Stimulated activated CD4-positive, alpha-beta T cell treated with anti-CD3 and anti-CD28 coated beads, Interleukin-2, amount 100 ng/mL, for 24 hours (primary cell): ENCODE data around the gene DCTN4.

Experiments
- DNase-seq, 2 donors: peaks; one replicate each; pipeline ENCODE4 v3.0.0-alpha.2; 2020

The DCTN4 gene

DNA sequence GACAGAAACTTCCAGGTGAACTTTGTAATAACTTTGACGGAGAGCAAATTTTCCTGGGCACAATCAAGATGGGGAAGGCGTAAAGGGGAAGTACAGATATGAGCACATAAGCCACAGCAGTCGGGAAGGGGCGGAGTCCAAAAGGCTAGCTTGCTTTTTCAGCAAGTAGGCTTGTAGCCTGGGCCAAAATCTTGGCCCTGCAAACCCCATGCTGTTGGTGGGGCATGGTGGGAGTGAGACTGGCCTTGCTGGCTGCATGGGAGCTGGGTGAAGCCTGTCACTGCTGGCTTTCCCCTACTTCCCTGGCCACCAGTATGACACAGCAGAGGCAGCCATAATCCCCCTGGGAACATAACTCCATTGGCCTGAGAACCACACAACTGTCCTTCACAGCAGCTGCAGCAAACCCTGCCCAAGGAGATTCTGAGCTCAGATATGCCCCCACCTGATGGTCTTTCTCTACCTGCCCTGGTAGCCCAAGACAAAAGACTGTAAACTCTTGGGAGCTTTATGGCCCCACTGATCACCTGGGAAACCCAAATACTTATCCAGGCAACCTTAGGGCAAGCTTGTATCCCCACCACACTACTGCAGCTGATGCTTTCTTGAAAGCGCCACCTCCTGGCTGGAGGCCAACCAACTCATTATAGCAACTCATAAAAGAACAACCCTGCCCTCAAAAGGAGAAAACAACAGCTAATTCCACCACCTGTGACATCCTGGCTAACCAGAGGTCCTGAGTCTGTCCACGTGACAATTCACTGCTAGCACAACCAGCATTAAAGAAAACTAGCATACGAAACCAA is 24.0 kb downstream of the DCTN4 start:
- peak in 1 of 2 donors; percentile 22 for DNase-seq

GRCh38 chr5:150731669-150732242 is 27.1 kb downstream of the DCTN4 start:
- DNase-seq = no peak

DNA sequence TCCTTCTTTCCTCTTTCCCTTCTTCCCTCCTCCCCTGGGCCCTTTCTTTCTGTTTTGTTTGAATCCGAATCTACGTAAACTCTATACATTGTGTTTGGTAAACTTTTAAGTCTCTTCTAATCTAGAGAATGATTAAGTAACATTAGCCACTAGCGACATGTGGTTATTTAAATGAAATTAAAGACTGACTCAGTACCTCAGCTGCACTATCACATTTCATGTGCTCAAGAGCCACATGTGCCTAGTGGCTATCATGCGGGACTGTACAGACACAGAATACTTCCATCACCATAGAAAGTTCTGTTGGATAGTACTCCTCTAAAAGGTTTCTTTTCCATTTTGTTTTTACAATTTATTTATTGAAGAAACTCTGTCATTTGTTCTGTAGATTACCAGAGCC is 29.0 kb downstream of the DCTN4 start:
- DNase-seq = no peak

- DNase-seq = no peak
Observed at GRCh38 chr5:150723845-150724244, 35.0 kb downstream of the DCTN4 start.

- no peak for DNase-seq
Observed at GRCh38 chr5:150710165-150710564, 48.7 kb downstream of the DCTN4 start.

DNA sequence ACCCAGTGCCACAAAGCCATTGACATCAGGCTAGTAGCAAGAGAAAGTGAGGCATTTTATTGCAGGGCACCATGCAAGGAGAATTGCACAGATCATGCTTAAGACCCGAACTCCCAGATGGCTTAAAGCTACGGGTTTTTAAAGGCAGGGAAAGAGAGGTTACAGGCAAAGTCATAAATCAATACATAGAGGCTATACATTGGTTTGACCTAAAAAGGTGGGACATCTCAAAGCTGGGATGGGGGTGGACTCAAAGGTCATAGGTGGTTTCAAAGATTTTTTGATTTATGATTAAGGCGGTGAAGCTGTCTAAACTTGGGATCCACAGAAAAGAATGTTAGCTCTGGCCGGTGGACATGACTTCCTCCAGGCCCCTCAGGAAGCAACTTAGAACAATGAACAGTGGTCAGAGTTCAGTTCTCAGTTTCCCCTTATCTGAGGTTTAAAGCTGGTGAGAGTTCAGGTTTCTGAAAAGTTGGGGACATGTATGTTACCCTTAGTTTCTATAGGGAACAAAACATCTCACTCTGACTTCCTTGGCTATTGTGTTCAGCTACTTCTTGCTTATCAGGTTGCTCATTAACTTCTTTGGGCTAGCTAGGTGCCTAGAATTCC is 51.9 kb downstream of the DCTN4 start:
- no peak for DNase-seq

GRCh38 chr5:150703762-150704161 is 55.1 kb downstream of the DCTN4 start:
- no peak for DNase-seq

GRCh38 chr5:150700594-150701377 is 58.0 kb downstream of the DCTN4 start, which contains the start of gene RBM22:
TSS of gene RBM22 (minus strand) at chr5:150701062. CDS start at chr5:150700985, 77 bp downstream.
- peak; percentile 93 for DNase-seq

DNA sequence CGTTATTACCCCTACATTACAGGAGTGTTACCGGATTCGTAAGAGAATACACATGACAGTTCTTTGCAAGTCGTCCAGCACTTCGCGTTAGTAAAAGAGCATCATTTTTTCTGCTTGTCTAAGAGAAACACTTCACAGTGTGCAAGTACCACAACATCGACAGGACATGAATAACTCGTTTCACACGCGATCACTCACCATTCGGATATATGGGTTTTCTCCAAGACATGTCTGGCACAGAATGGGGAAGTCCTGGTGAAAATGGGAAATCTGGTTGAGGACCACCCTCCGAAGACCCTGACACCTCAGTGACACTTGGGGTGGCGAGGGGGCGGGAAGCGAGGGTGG is 58.6 kb downstream of the DCTN4 start:
- no peak for DNase-seq

DNA sequence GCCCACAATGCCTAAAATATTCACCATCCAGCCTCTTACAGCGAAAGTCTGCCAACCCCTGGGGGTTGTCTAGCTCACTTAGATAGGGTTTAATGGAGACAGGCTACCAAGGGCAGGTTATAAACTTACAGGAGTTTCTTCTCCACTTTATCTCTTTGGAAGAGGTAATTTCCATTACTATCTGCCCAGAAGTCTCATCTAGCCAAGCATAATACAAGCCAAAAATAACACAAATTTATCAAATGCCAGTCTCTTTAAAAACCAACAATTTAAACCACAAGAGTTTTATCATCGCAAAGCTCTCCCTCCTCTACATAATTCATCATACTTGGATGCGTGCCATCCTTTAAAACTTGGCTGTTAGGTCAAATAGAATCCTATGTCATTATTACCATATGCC is 64.2 kb downstream of the DCTN4 start:
- DNase-seq = no peak

- no peak for DNase-seq
Observed at GRCh38 chr5:150692276-150692675, 66.5 kb downstream of the DCTN4 start.

DNA sequence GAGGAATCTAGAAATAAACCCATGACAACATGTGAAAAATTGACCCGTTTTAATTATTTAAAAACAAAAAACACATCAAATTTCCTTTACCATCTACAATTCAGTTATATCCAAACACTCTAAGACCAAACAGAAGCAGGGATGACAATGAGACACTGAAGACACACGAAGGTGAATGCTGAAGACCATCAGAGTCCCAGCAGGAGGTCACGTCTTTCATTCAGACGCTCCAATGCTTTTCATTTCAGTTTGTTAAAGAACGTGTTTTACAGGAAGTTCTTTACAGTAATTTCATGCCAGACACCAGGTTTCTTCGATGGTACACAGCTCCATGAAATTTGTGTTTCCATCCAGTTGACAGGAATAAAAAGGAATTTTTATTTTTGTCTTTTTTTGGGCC is 68.1 kb downstream of the DCTN4 start:
- no peak for DNase-seq

DNA sequence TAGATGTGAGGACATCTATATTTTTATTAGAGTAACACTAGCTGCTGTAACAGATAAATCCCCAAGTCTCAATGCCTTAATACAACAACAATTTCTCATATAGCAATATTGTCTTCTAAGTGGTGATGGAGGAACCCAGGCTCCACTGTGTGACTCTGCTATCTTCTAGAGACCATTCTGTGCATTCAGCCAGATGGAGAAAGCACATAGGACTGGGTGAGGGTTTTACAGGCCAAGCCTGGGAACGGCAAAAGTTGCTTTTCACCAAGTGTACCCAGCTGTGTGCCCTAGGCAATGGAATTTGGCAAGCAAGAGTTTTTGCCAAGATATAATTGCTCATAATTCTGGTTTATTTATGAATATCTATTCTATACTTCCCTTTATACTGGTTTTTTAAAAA is 69.7 kb downstream of the DCTN4 start:
- DNase-seq = no peak

DNA sequence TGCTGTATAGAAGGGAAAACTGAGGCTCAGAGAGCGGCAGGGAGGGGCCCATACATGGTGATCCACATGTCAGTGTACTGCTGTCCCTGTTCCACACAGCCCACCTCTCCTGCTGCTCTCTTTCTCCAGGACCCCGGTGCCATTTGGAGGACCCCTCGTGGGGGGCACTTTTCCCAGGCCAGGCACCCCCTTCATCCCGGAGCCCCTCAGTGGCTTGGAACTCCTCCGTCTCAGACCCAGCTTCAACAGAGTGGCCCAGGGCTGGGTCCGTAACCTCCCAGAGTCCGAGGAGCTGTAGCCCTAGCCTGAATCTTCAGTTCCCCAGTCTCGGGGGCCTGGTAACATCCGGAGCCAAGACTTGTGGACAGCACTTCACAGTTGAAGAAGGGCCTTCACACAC is 82.2 kb downstream of the DCTN4 start:
- no peak for DNase-seq

DNA sequence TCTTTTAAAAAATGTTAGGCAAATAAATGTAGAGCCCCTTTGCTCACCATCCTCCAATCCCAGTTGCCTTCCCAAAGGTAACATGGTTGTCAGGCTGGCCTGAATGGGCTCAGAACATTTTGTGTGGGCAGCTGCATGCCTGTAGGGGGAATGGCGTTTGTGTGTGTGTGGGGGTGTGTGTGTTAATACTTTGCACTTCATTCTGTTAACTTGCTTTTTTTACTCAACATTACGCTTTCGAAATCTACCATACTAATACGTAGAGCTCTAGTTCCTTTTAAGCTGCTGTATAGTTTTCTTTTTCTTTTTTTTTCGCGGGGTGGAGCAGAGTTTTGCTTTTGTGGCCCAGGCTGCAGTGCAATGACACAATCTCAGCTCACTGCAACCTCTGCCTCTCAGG is 83.7 kb downstream of the DCTN4 start:
- no peak for DNase-seq

DNA sequence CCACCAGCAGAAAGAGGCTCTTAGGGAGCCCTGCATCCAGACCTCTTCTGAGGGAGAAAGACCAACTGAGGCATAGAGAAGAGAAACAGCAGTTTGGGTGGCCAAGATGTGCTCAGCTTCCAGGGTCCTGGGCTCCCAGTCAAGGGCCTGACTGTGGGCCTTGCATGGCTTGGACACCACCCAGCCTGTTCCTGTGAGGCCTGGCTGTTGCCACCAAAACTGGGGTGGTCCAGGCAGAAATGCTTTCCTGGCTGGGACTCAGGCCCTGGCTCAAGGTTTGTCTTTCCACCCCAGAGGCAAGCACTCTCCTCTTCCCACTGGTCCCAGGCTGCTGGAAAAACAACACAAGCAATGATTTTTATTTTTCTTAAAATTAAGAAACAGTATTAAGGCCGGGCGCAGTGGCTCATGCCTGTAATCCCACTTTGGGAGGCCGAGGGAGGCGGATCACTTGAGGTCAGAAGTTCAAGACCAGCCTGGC is 84.4 kb downstream of the DCTN4 start:
- no peak for DNase-seq

GRCh38 chr5:150672884-150673275 is 85.9 kb downstream of the DCTN4 start:
- DNase-seq = no peak

GRCh38 chr5:150672237-150672883 is 86.5 kb downstream of the DCTN4 start:
- DNase-seq = peak; percentile 26 to 42

GRCh38 chr5:150671509-150672236 is 87.1 kb downstream of the DCTN4 start:
- peak in 1 of 2 donors; percentile 27 for DNase-seq

DNA sequence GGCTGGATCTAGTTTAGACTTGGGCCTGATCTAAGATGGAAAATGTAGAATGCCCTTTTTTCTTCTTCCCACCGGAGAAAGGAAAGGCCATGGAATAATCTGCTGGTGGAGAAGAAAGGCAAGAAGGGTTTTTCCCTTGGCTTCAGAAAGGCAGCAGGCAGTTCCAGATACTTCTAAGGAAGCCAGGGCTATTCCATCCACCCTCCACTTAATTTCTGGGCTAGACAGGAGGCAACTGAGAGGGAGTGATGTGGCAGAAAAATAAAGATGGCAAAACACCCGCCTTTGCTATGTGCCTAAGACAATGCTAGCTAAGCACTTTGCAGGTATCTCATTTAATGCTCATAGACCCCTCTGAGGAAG is 87.9 kb downstream of the DCTN4 start:
- no peak for DNase-seq

GRCh38 chr5:150670275-150670947 is 88.4 kb downstream of the DCTN4 start:
- DNase-seq = no peak

- no peak for DNase-seq
Observed at GRCh38 chr5:150665044-150665443, 93.8 kb downstream of the DCTN4 start.
